SK-N-SH treated with all-trans-retinoic acid at 6 μM for 48 hours (cell line): ENCODE results near the gene CCDC30.

Source experiments
- ARNTL ChIP-seq: fragments of 450-650 bp; formaldehyde crosslinking; IDR thresholded peaks from 2 replicates; pipeline ENCODE4 v1.5.0; 2020; ENCODE audit warnings: low read depth, mild to moderate bottlenecking, moderate library complexity, borderline replicate concordance
- BACH2 ChIP-seq: fragments of 250-450 bp; sonication (Bioruptor Pico); IDR thresholded peaks from 2 replicates; pipeline ENCODE4 v1.9.0; 2021; ENCODE audit warnings: mild to moderate bottlenecking, borderline replicate concordance
- ESRRG ChIP-seq: fragments of 250-450 bp; sonication (Bioruptor Pico); IDR thresholded peaks from 2 replicates; pipeline ENCODE4 v1.6.1; 2021; ENCODE audit warnings: mild to moderate bottlenecking
- RARB ChIP-seq: fragments of 250-450 bp; sonication (Bioruptor Pico); IDR thresholded peaks from 2 replicates; pipeline ENCODE4 v1.8.0; 2021; ENCODE audit warnings: mild to moderate bottlenecking, moderate library complexity
- SNAI2 ChIP-seq: fragments of 250-450 bp; sonication (Bioruptor Pico); IDR thresholded peaks from 2 replicates; pipeline ENCODE4 v1.5.0; 2020; ENCODE audit warnings: mild to moderate bottlenecking, moderate library complexity
- TCF4 ChIP-seq: fragments of 250-450 bp; sonication (Bioruptor Pico); IDR thresholded peaks from 2 replicates; pipeline ENCODE4 v1.8.0; 2021; ENCODE audit warnings: mild to moderate bottlenecking, moderate library complexity, borderline replicate concordance
- TOX ChIP-seq: fragments of 250-450 bp; sonication (Bioruptor Pico); IDR thresholded peaks from 2 replicates; pipeline ENCODE4 v1.8.0; 2021; ENCODE audit warnings: mild to moderate bottlenecking, moderate library complexity, borderline replicate concordance
- ZFP30 ChIP-seq: fragments of 450-650 bp; formaldehyde crosslinking; IDR thresholded peaks from 2 replicates; pipeline ENCODE4 v1.5.0; 2022; ENCODE audit warnings: mild to moderate bottlenecking, moderate library complexity
- ZNF8 ChIP-seq: fragments of 450-650 bp; formaldehyde crosslinking; IDR thresholded peaks from 2 replicates; pipeline ENCODE4 v1.5.0; 2020; ENCODE audit warnings: mild to moderate bottlenecking, moderate library complexity
- TF ChIP-seq, protein P1 (sequence below): fragments of 250-450 bp; sonication (Bioruptor Pico); IDR thresholded peaks from 2 replicates; pipeline ENCODE4 v1.5.1; 2020; ENCODE audit warnings: low read depth, mild to moderate bottlenecking, moderate library complexity
- TF ChIP-seq, protein P2 (sequence below): fragments of 250-450 bp; sonication (Bioruptor Pico); IDR thresholded peaks from 2 replicates; pipeline ENCODE4 v1.5.1; 2021; ENCODE audit warnings: mild to moderate bottlenecking, moderate library complexity
- TF ChIP-seq, protein P3 (sequence below): fragments of 250-450 bp; sonication (Bioruptor Pico); IDR thresholded peaks from 2 replicates; pipeline ENCODE4 v1.8.0; 2020; ENCODE audit warnings: mild to moderate bottlenecking, moderate library complexity, borderline replicate concordance

DNA sequence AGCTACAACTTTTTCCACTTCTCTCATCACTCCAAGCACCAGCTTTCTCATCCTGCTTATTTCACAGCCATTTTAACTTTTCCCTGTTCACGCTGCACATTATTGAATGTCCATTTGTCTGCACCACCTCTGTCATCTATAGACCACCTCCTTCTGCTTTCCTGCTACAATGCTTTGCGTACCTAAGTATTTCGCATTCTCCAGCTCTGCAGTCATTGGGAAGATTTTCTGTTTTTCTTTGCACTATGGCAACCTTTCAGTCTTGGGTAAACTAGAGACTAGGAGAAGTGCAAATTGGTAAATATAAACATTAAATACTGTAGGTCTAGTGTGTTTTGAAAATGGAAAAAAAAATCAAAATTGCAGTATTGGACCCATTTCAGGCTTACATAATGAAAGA lies 835 bp downstream of the CCDC30 start:
- TF ChIP-seq, protein P1, sequence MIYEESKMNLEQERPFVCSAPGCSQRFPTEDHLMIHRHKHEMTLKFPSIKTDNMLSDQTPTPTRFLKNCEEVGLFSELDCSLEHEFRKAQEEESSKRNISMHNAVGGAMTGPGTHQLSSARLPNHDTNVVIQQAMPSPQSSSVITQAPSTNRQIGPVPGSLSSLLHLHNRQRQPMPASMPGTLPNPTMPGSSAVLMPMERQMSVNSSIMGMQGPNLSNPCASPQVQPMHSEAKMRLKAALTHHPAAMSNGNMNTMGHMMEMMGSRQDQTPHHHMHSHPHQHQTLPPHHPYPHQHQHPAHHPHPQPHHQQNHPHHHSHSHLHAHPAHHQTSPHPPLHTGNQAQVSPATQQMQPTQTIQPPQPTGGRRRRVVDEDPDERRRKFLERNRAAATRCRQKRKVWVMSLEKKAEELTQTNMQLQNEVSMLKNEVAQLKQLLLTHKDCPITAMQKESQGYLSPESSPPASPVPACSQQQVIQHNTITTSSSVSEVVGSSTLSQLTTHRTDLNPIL: no peak
- TF ChIP-seq TCF4 (CRISPR knock-in tag) (no peak), ZFP30 (CRISPR knock-in tag) (no peak), TOX (CRISPR knock-in tag) (no peak), RARB (CRISPR knock-in tag) (no peak), ZNF8 (CRISPR knock-in tag) (no peak), BACH2 (CRISPR knock-in tag) (no peak), SNAI2 (CRISPR knock-in tag) (no peak), ESRRG (CRISPR knock-in tag) (no peak), ARNTL (CRISPR knock-in tag) (no peak)
- TF ChIP-seq, protein P2, sequence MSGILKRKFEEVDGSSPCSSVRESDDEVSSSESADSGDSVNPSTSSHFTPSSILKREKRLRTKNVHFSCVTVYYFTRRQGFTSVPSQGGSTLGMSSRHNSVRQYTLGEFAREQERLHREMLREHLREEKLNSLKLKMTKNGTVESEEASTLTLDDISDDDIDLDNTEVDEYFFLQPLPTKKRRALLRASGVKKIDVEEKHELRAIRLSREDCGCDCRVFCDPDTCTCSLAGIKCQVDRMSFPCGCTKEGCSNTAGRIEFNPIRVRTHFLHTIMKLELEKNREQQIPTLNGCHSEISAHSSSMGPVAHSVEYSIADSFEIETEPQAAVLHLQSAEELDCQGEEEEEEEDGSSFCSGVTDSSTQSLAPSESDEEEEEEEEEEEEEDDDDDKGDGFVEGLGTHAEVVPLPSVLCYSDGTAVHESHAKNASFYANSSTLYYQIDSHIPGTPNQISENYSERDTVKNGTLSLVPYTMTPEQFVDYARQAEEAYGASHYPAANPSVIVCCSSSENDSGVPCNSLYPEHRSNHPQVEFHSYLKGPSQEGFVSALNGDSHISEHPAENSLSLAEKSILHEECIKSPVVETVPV (CRISPR knock-in tag): no peak
- TF ChIP-seq, protein P3, sequence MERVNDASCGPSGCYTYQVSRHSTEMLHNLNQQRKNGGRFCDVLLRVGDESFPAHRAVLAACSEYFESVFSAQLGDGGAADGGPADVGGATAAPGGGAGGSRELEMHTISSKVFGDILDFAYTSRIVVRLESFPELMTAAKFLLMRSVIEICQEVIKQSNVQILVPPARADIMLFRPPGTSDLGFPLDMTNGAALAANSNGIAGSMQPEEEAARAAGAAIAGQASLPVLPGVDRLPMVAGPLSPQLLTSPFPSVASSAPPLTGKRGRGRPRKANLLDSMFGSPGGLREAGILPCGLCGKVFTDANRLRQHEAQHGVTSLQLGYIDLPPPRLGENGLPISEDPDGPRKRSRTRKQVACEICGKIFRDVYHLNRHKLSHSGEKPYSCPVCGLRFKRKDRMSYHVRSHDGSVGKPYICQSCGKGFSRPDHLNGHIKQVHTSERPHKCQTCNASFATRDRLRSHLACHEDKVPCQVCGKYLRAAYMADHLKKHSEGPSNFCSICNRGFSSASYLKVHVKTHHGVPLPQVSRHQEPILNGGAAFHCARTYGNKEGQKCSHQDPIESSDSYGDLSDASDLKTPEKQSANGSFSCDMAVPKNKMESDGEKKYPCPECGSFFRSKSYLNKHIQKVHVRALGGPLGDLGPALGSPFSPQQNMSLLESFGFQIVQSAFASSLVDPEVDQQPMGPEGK (CRISPR knock-in tag): no peak
